K562 (cell line): ENCODE measurements around the gene PGAP2. TPM values are rescaled to one million over a fixed set of nuclear protein-coding genes. Genes with fewer than 3 reads are reported as not detected.

Experiments used
- BRCA1 ChIP-seq, 2 experiments: fragments of 450-650 bp in 1 of 2; sonication (generic) in 1 of 2; formaldehyde crosslinking in 1 of 2; IDR thresholded peaks; 2 replicates each; pipeline versions ENCODE4 v1.5.0 to v1.6.1; 2017 to 2020; ENCODE audit warnings: mild to moderate bottlenecking in 1 of 2, missing genetic modification reagents in 1 of 2
- GTF2A2 ChIP-seq: IDR thresholded peaks from 2 replicates; pipeline ENCODE4 v1.6.1; 2016; ENCODE audit warnings: mild to moderate bottlenecking, missing genetic modification characterization, missing compliant biosample characterization
- JUND ChIP-seq, 2 experiments: IDR thresholded peaks; 2 replicates in 1 of 2; 3 replicates in 1 of 2; pipeline ENCODE4 v1.6.1; 2011; ENCODE audit warnings: borderline replicate concordance in 2 of 2, low read depth in 2 of 2, low read length in 2 of 2, improper control_type of control experiment in 1 of 2, missing biosample characterization in 1 of 2, missing genetic modification characterization in 1 of 2, missing genetic modification reagents in 1 of 2
- KHSRP ChIP-seq: fragments of 450-650 bp; IDR thresholded peaks from 2 replicates; pipeline ENCODE4 v1.6.1; 2017
- NFE2L1 ChIP-seq: fragments of 450-650 bp; IDR thresholded peaks from 2 replicates; pipeline ENCODE4 v1.6.1; 2016; ENCODE audit warnings: missing genetic modification characterization, low read depth, mild to moderate bottlenecking, missing compliant biosample characterization, moderate library complexity, borderline replicate concordance
- NFRKB ChIP-seq: fragments of 450-650 bp; IDR thresholded peaks from 2 replicates; pipeline ENCODE4 v1.6.1; 2016; ENCODE audit warnings: low read depth
- PYGO2 ChIP-seq: fragments of 450-650 bp; IDR thresholded peaks from 2 replicates; pipeline ENCODE4 v1.6.1; 2016; ENCODE audit warnings: mild to moderate bottlenecking, missing genetic modification characterization, moderate library complexity, missing compliant biosample characterization
- U2AF2 ChIP-seq: fragments of 200-400 bp; formaldehyde crosslinking; optimal IDR thresholded peaks from 2 replicates; pipeline ENCODE3; 2017; ENCODE audit warnings: low read depth, mild to moderate bottlenecking, low read length
- ZBTB7A ChIP-seq: IDR thresholded peaks from 2 replicates; pipeline ENCODE4 v1.6.1; 2011; ENCODE audit warnings: low read depth, mild to moderate bottlenecking, low read length, moderate library complexity, borderline replicate concordance; ENCODE audit not compliant: control insufficient read depth
- ZNF12 ChIP-seq: sonication (generic); formaldehyde crosslinking; IDR thresholded peaks from 2 replicates; pipeline ENCODE4 v1.4.0; 2020; ENCODE audit warnings: mild to moderate bottlenecking, missing genetic modification reagents
- ZNF124 ChIP-seq: sonication (generic); formaldehyde crosslinking; IDR thresholded peaks from 2 replicates; pipeline ENCODE4 v1.8.1; 2022; ENCODE audit warnings: missing genetic modification reagents
- ZNF707 ChIP-seq: fragments of 250-450 bp; sonication (Bioruptor Pico); conservative IDR thresholded peaks from 2 replicates; pipeline ENCODE4 v1.8.0; 2022; ENCODE audit warnings: inconsistent platforms, mild to moderate bottlenecking, moderate library complexity
- polyA plus RNA-seq, 8 experiments: library from polyadenylated mRNA; depleted of rRNA in 4 of 8; stranded (reverse) in 5 of 8; unstranded in 3 of 8; fragments of >200 nt; fragmentation: Nextera tagmentation in 2 of 8; fragmentation: Illumina TruSeq in 1 of 8; extraction: Ambion mirVana in 2 of 8; extraction: Trizol in 1 of 8; gene quantifications; 2 replicates each; pipeline versions ENCODE4 v1.2.1 to v1.2.3, GENCODE V29; 2011 to 2014; ENCODE audit warnings: inconsistent platforms in 1 of 8, missing spikeins in 1 of 8
- total RNA-seq, 7 experiments: library from RNA; depleted of rRNA in 6 of 7; stranded (reverse); fragments of >200 nt in 6 of 7; fragmentation: Illumina TruSeq in 2 of 7; extraction: Trizol in 2 of 7; gene quantifications; 2 replicates each; pipeline versions ENCODE4 v1.2.1 to v1.2.3, GENCODE V29; 2011 to 2021; ENCODE audit warnings: low replicate concordance in 1 of 7
- TF ChIP-seq, protein P1 (sequence below): fragments of 200-800 bp; sonication (Bioruptor generic); IDR thresholded peaks from 2 replicates; pipeline ENCODE4 v1.6.1; 2017; ENCODE audit warnings: missing genetic modification characterization, missing compliant biosample characterization
- TF ChIP-seq, protein P2 (sequence below): fragments of 450-650 bp; formaldehyde crosslinking; IDR thresholded peaks from 2 replicates; pipeline ENCODE4 v1.4.0; 2020; ENCODE audit warnings: mild to moderate bottlenecking, moderate library complexity
- TF ChIP-seq, protein P3 (sequence below), 2 experiments: fragments of 450-650 bp; IDR thresholded peaks; 2 replicates each; pipeline ENCODE4 v1.6.1; 2016; ENCODE audit warnings: mild to moderate bottlenecking in 2 of 2, borderline replicate concordance in 1 of 2, low read depth in 1 of 2, moderate library complexity in 1 of 2

The PGAP2 gene
- total and polyA plus RNA-seq, 9 of the 15 experiments (the other 6 are each of a cell fraction or from before 2014, with no cell fraction given) = 17.9 to 47.2 (median 33.7) TPM

DNA sequence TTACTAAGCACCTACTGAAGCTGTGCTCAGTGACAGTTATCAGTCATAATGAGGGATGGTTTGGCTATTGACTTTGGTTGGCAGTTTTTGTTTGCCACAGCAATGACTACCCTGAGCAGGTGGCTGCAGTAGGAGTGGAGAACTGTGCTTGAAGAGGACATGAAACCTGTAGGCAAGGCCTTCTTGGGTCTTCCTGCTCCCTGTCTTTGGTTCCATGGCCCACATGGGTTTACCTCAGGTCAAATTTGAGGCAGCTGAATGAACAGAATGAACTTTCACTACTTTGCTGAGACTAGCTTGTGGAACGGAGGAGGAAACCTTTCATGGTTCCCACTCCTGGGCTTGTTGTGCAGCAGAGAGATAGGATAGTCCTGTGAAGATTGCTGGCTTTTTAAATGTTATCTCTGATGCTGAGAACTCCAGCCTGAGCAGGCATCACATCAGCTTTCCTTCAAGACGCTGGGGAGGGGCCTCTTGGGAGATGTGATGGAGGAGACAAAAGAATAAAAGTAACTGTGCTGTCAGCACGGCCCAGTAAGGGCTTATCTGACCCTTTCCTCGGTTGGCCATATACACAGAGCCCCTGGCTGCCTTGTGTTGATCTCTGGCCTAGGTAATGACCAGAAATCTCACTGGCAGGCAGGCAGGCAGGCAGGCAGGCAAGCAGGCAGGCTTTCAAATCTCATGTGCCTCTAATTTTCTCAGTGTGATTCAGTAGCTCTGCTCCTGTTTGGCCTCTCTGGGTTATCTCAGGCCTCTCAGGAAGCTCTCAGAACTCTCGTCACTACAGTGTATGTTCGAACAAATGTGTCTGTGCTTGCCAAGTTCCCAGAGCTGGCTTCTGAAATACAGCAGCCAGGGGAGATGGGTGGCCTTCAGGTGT is 59.1 kb downstream of the PGAP2 start (continued):
- TF ChIP-seq, protein P1, sequence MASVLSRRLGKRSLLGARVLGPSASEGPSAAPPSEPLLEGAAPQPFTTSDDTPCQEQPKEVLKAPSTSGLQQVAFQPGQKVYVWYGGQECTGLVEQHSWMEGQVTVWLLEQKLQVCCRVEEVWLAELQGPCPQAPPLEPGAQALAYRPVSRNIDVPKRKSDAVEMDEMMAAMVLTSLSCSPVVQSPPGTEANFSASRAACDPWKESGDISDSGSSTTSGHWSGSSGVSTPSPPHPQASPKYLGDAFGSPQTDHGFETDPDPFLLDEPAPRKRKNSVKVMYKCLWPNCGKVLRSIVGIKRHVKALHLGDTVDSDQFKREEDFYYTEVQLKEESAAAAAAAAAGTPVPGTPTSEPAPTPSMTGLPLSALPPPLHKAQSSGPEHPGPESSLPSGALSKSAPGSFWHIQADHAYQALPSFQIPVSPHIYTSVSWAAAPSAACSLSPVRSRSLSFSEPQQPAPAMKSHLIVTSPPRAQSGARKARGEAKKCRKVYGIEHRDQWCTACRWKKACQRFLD (CRISPR knock-in tag) = 0 out of 2 replicates have a peak, but pooled peaks have one; percentile 24
- TF ChIP-seq, protein P2, sequence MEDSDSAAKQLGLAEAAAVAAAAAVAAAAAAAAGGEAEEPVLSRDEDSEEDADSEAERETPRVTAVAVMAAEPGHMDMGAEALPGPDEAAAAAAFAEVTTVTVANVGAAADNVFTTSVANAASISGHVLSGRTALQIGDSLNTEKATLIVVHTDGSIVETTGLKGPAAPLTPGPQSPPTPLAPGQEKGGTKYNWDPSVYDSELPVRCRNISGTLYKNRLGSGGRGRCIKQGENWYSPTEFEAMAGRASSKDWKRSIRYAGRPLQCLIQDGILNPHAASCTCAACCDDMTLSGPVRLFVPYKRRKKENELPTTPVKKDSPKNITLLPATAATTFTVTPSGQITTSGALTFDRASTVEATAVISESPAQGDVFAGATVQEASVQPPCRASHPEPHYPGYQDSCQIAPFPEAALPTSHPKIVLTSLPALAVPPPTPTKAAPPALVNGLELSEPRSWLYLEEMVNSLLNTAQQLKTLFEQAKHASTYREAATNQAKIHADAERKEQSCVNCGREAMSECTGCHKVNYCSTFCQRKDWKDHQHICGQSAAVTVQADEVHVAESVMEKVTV (CRISPR knock-in tag) = no peak
- TF ChIP-seq ZNF12 (CRISPR knock-in tag) (no peak), U2AF2 (no peak), ZNF124 (CRISPR knock-in tag) (no peak), ZBTB7A (no peak), NFE2L1 (tag) (no peak), JUND (IDR thresholded peaks at IDR 0.05; ENCODE audit: borderline replicate concordance, low read depth, low read length) (peak; percentile 61), JUND (tag; IDR thresholded peaks at IDR 0.05; ENCODE audit: borderline replicate concordance, low read depth, low read length) (no peak), KHSRP (no peak), GTF2A2 (tag) (no peak), NFRKB (no peak; the same call in 1 of the 2 replicates), BRCA1 (IDR thresholded peaks at IDR 0.05) (no peak), BRCA1 (CRISPR knock-in tag; IDR thresholded peaks at IDR 0.05) (no peak), PYGO2 (tag) (no peak), ZNF707 (CRISPR knock-in tag) (no peak)
- TF ChIP-seq, protein P3, sequence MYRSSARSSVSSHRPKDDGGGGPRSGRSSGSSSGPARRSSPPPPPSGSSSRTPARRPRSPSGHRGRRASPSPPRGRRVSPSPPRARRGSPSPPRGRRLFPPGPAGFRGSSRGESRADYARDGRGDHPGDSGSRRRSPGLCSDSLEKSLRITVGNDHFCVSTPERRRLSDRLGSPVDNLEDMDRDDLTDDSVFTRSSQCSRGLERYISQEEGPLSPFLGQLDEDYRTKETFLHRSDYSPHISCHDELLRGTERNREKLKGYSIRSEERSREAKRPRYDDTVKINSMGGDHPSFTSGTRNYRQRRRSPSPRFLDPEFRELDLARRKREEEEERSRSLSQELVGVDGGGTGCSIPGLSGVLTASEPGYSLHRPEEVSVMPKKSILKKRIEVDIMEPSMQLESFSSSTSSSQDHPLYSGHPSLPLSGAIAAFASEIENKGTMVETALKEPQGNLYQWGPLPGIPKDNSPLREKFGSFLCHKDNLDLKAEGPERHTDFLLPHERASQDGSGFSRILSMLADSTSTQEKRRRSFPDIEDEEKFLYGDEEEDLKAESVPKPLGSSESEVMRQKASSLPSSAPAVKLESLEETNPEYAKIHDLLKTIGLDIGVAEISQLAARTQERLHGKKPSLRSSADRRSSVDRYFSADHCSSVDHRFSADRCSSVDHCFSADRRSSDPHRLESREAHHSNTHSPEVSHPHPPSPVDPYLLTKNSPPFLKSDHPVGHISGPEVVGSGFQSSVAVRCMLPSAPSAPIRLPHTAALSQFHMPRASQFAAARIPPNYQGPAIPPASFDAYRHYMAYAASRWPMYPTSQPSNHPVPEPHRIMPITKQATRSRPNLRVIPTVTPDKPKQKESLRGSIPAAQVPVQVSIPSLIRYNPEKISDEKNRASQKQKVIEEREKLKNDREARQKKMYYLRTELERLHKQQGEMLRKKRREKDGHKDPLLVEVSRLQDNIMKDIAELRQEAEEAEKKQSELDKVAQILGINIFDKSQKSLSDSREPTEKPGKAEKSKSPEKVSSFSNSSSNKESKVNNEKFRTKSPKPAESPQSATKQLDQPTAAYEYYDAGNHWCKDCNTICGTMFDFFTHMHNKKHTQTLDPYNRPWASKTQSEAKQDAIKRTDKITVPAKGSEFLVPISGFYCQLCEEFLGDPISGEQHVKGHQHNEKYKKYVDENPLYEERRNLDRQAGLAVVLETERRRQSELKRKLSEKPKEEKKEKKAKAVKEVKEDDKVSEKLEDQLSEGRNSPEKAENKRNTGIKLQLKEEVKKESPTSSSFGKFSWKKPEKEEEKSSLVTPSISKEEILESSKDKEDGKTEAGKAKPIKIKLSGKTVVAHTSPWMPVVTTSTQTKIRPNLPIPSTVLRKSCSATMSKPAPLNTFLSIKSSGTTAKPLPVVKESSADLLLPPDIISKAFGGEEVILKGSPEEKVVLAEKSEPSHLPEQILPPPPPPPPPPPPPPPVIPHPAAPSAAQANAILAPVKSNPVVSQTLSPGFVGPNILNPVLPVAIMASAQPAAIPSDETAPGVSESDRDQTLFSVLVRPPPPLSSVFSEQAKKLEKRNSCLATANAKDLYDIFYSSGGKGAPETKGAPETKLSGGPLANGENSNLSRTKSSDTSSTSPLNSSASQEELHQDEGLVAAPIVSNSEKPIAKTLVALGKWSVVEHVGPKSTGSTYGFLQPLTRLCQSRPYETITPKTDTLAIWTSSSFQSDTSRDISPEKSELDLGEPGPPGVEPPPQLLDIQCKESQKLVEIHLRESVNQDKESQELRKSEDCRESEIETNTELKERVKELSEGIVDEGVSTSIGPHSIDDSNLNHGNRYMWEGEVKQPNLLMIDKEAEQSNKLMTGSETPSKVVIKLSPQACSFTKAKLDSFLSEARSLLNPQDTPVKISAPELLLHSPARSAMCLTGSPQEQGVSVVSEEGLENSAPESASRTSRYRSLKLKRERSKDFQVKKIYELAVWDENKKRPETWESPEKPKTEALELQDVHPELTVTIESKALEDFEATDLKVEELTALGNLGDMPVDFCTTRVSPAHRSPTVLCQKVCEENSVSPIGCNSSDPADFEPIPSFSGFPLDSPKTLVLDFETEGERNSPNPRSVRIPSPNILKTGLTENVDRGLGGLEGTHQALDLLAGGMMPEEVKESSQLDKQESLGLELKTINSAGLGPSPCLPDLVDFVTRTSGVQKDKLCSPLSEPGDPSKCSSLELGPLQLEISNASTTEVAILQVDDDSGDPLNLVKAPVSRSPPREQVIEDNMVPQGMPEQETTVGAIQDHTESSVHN (IDR thresholded peaks at IDR 0.05; ENCODE audit: borderline replicate concordance in 1 of 2, low read depth in 1 of 2) = no peak
